Stimulated activated naive CD8-positive, alpha-beta T cell treated with anti-CD3 and anti-CD28 coated beads, Interleukin-15, amount 100 ng/mL, for 72 hours (primary cell): ENCODE data around the gene VARS1.

ENCODE experiments used
- ATAC-seq: fragments of 150-1000 bp; cut with Tn5 transposase; 2 replicates; pipeline ENCODE4 v1.10.0; 2021; ENCODE audit warnings: mild to moderate bottlenecking, moderate library complexity
- DNase-seq, 2 donors: peaks; one replicate each; pipeline ENCODE4 v3.0.0; 2021 to 2022
- H3K27ac Mint-ChIP-seq, 2 donors: one replicate each; pipeline ENCODE4 v1.8.0; 2022; ENCODE audit warnings: mild to moderate bottlenecking in 2 of 2, mixed read lengths in 2 of 2, moderate library complexity in 2 of 2
- H3K27me3 Mint-ChIP-seq: one replicate; pipeline ENCODE4 v1.8.0; 2022; ENCODE audit warnings: mixed read lengths
- H3K4me1 Mint-ChIP-seq: one replicate; pipeline ENCODE4 v1.8.0; 2022; ENCODE audit warnings: mild to moderate bottlenecking, mixed read lengths
- H3K4me3 Mint-ChIP-seq, 2 donors: one replicate each; pipeline ENCODE4 v1.8.0; 2022; ENCODE audit warnings: mild to moderate bottlenecking in 2 of 2, mixed read lengths in 2 of 2, moderate library complexity in 1 of 2
- H3K9me3 Mint-ChIP-seq, 2 donors: one replicate each; pipeline ENCODE4 v1.8.0; 2022; ENCODE audit warnings: mixed read lengths in 2 of 2

Gene VARS1

DNA sequence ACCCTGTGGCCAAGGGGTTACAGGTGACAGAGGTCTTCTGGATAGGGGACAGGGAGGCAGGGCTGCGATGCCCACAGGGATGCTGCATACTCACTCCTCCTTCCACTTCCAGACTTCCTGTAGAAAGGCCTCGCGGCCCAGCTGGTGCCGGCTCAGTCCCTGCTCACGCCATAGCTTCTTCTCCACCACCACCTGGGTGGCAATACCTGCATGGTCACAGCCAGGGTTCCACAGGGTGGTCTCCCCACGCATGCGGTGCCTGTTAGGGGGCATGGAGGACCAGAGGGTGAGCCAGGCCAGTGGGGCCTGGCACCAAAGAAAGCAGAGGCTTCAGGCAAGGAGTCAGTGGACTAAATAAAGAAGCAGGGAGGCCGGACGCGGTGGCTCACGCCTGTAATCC is 10.1 kb downstream of the VARS1 start:
- Mint-ChIP-seq H3K27me3 (no peaks in the 10 kb centered on the region), H3K9me3 (no peaks in the 10 kb centered on the region), H3K4me3 (no peak overlapping the region), H3K27ac (no peak overlapping the region), H3K4me1 (no peaks in the 10 kb centered on the region)
- no peak for ATAC-seq
- DNase-seq, result no peak

DNA sequence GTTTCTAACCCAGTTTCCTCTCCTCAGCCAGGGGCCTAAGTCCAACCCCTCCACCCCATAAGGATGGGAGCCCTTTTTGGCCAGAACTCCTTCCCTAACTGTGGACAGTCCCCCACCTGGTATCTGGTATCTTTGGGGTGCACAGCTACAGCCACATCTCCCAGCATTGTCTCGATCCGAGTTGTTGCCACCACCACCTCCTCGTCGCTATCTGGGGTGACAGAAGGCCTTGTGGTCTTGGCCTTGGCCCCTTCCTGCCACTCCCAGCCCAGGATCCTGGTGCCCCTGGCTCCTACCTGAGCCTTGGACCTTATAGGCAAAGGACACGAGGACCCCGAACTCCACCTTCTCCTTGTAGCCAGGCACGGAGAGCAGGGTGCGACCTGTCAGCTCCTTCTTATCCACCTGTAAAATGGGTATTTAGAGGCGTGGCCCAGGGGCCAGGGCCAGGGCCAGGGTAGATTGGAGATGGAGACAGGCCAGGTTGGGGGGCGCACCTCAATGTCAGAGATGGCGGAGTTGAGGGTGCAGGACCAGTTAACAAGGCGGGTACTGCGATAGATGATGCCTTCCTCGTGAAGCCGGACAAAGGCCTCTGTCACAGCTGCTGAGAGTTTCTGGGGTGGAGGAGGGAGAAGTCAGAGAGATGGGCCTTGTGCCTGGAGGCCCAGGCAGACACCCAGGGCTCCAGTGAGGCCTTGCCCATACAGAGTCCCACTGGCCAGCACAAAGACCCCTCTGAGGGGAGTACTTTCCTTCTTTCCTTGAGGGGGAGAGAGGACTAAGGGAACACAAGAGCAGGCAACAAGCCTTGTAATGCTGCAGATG is 11.2 kb downstream of the VARS1 start:
- no peaks in the 10 kb centered on the region for H3K4me1 Mint-ChIP-seq
- no peaks in the 10 kb centered on the region for H3K27me3 Mint-ChIP-seq
- DNase-seq (no peak), ATAC-seq (no peak)
- H3K4me3 Mint-ChIP-seq, result no peak overlapping the region
- no peak overlapping the region for H3K27ac Mint-ChIP-seq
- H3K9me3 Mint-ChIP-seq, result no peaks in the 10 kb centered on the region

DNA sequence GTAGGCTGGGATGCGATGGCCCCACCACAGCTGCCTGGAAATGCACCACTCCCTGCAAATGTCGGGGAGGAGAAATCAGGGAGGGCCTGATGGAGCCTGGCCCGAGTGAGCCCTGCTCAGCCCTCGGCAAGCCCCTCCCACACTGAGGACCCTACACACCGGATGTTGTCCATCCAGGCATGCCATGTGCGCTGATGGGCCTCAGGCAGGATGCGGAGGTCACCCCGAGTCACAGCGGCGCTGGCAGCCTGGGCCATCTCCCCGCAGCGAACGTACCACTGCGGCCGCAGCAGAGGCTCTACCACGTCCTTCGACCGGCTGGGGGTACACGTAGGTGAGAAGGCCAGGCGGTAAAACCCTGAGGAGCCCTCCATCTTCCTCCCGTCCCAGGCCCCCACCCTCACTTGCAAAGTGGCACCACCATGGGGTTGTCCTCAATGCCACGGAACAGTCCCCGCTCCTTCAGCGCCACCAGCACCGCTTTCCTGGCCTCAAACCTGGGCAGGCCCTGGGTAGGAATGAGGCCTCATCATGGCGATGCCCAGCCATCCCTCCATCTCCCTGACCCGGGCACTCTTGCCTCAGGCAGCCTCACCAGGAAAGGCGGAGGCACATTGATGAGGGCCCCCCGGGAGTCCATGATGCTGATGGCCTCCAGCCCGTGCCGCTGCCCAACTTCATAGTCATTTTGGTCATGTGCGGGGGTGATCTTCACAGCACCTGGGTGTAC is 13.3 kb downstream of the VARS1 start:
- Mint-ChIP-seq H3K27ac (peak overlapping the region in 1 of 2 donors; percentile 48), H3K27me3 (no peaks in the 10 kb centered on the region), H3K9me3 (no peaks in the 10 kb centered on the region), H3K4me1 (peaks cover 8% of the 10 kb centered on the region), H3K4me3 (no peak overlapping the region)
- DNase-seq (no peak), ATAC-seq (no peak)

DNA sequence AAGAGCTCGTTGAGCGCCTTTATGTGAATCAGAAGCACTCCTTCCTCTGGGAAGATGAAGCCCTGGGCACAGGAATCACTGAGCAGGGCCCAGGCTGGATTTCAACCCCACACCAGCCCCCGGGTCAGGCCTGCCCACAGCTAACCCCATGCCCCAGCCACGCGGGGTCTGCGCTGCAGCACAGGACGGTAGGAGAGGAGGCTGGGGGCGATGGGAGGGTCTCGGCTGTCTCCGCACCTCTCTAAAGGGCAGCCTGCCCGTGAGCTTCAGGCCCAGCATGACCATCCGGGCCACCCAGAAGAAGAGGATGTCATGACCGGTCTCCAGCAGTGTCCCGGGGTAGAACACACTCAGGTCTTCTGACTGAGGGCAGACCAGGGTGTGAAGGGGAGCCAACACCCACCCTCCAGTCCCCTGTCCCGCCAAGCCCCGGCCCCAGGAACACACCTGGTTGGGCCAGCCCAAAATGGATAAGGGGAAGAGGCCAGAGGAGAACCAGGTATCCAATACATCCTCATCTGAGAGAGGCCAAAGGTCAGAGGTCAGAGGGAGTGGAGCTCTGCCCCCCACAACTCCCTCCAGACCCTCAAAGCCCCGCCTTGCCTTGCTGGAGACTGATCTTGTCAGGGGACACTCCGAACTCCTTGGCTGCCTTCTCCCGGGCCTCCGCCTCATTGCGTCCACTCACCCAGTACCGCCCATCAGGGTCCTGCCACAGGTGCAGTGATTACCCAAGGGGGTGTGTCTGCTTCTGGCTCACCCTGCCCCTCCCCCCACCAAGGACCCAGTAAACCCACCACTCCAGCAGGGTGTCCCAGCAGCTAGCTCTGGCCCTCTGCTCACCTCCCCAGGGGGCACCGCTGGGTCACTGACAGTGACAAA is 14.1 kb downstream of the VARS1 start:
- Mint-ChIP-seq H3K27ac (no peak overlapping the region), H3K4me3 (no peak overlapping the region), H3K9me3 (no peaks in the 10 kb centered on the region), H3K4me1 (peaks cover 16% of the 10 kb centered on the region), H3K27me3 (no peaks in the 10 kb centered on the region)
- ATAC-seq (no peak), DNase-seq (no peak)

DNA sequence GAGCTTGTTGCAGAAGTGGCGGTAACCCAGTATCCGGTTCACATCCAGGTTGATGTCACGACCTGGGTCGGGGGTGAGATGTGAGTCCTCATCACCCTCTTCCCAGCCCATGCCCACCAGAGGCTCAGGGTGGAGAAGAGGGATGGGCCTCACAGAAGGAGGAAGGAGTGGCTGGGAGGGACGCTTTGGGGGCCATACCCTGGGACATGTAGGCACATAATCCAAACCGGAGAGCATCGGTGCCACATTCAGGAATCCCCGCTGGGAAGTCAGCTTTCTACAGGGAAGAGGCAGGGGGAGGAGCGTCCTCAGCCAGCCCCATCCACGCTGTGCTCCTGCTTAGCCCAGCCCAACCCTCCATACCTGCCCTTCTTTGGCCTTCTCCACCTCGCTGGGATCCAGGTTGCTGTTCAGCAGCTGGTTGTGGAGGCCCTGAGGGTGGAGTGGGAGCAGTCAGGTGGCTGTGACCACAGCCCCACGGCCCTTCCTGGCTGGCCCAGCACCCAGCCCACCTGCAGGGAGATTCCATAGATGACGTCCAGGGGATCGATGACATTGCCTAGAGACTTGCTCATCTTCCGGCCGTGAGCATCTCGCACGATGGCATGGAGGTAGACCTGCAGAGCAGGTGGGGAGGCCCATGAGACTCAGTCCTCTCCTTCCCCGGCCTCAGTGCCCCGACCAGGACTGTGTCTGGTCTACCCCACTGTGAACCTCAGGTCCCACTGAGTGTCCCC is 14.9 kb downstream of the VARS1 start:
- H3K9me3 Mint-ChIP-seq, result no peaks in the 10 kb centered on the region
- no peak overlapping the region for H3K27ac Mint-ChIP-seq
- ATAC-seq, result no peak
- peaks cover 2% of the 10 kb centered on the region for H3K27me3 Mint-ChIP-seq
- H3K4me1 Mint-ChIP-seq, result peaks cover 24% of the 10 kb centered on the region
- no peak overlapping the region for H3K4me3 Mint-ChIP-seq
- DNase-seq, result no peak

DNA sequence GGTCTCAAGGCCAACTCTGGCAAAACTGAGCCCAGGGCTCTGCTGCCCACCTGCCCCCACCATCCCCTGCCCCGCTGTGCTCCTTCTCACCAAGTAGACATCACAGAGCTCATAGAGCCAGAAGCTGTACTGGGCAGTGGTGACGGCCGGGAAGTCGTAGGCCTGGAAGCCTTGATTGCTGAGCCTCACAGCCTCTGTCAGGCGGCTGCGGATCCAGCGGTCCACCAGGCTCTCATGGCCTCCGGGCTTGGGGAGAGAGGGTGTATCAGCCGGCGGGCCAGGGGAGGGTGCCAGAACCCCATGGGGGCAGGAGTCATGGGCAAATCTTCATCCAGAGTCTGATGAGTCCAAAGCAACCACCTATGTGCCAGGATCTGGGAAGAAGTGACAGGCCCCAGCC is 15.6 kb downstream of the VARS1 start:
- H3K27me3 Mint-ChIP-seq, result peaks cover 8% of the 10 kb centered on the region
- DNase-seq, result no peak
- H3K4me3 Mint-ChIP-seq, result no peak overlapping the region
- H3K9me3 Mint-ChIP-seq, result no peaks in the 10 kb centered on the region
- H3K27ac Mint-ChIP-seq, result peak overlapping the region in 1 of 2 donors; percentile 34
- ATAC-seq, result no peak
- H3K4me1 Mint-ChIP-seq, result peaks cover 31% of the 10 kb centered on the region

DNA sequence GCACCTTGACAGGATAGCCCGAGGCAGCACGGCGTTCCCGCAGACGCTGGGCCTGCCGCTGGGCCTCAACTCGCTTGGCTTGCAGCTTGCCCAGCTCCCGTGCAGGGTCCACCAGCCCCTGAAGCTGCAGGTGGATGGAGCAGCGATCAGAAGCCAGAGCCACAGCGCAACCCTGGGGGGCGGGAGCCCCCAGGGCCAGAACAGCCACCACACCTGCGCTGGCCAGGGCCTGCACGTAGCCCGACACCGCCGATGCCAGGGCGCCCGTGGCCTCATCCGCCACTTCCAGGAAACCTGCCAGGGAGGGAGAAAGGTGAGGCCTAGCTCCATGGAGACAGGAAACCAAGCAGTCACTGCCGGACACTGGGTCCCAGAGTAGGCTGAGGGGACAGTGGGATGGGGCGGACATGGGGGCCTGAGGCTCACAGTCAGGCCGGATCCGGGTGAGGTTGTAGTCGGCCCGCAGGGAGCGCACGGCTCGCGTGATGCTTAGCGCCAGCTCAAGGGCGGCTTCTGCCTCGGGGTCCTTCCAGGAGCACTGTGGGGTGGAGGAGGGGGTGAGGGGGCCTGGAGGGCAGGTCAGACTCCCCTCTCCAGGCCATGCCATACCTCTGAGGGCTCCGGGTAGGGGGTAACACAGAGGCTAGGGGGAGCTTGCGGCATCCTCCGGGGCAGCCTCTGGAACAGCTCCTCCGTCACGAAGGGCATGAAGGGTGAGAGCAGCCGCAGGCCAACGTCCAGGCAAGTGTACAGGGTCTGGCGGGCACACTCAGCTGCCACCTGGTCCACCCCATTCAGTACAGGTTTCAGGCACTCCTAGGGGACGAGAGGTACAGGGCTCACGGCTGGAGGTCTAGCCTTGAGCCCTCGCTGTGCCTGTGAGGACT is 16.3 kb downstream of the VARS1 start:
- peaks cover 8% of the 10 kb centered on the region for H3K27me3 Mint-ChIP-seq
- H3K27ac Mint-ChIP-seq, result peak overlapping the region in 1 of 2 donors; percentile 34

DNA sequence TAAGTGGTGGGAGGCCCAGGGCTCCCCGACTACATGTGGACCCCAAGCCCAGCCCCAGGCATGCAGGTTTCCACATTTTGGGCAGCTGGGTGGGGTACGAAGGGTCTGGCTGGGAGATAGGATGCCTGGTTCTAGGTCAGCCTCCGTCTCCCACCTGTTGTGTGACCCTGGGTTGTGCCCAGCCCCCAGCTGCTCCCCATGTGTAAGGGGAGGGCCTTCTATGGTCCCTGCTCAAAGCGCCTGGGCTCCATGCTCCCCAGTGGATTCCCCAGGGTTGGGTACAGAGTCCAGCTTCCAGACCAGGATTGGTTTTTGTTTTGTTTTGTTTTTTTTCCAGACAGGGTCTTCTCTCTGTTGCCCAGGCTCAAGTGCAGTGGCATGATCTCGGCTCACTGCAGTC is 17.4 kb downstream of the VARS1 start:
- DNase-seq, result no peak
- Mint-ChIP-seq H3K4me3 (no peak overlapping the region), H3K4me1 (peaks cover 46% of the 10 kb centered on the region), H3K9me3 (no peaks in the 10 kb centered on the region), H3K27ac (peak overlapping the region in 1 of 2 donors; percentile 34), H3K27me3 (peaks cover 8% of the 10 kb centered on the region)
- ATAC-seq, result no peak

More for the DNA sequence above, 16.3 kb downstream of the VARS1 start:
- no peak for DNase-seq
- Mint-ChIP-seq H3K4me3 (no peak overlapping the region), H3K4me1 (peaks cover 35% of the 10 kb centered on the region), H3K9me3 (no peaks in the 10 kb centered on the region)
- ATAC-seq, result no peak

DNA sequence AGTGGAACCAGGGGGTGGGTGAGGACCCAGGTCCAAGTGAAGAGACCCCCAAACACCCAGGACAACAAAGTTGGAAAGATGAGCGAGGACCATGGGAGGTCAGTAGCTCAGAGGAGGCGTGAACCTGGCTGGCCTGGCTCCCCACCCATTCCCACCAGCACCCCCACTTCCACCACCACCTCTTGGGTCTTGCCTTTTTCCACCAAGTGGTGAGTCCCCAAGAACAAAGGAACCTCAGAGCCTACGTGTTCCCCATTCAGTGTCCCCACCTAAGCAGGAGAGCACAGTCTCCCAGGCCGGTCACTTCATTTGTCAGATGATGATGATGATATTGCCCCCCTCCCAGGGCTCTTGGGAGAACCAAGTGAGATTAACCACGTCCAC is 17.9 kb downstream of the VARS1 start:
- Mint-ChIP-seq H3K4me3 (peak overlapping the region in 1 of 2 donors; percentile 13), H3K27me3 (peaks cover 8% of the 10 kb centered on the region), H3K4me1 (peaks cover 51% of the 10 kb centered on the region), H3K9me3 (no peaks in the 10 kb centered on the region), H3K27ac (peak overlapping the region in 1 of 2 donors; percentile 38)
- DNase-seq (no peak), ATAC-seq (no peak)

DNA sequence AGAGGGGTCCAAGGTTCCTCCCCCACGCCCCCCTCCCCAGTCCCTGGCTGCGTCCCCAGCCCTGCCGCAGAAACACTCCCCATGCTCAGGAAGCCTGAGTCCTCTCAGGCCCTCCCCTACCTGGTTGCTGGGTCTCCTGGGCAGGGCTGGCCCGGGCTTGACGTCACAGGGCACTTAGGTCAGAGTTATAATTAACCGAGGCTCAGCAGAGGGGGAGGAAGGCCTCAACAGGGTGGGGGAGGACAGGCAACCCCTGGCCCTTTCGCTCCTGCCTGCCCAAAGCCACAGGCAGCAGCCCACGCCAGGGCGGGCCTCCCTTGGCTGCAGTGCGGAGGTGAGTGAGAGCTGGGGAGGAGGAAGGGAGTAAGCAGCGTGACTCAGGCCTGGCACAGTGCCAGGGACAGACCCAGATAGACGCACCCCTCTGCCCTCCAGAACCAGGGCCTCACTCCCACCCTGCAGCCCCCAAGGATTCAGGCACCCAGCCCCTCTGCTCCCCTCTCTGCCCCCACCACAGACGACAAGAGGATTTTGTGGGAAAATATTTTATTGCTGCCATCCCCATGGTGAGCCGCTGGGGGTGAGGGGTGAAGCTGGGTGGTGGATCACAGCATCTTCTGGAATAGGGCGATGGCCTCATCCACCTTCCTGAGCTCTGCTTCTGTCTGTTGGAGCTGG is 18.4 kb downstream of the VARS1 start, which contains the start of gene VWA7:
TSS of gene VWA7 (minus strand) at position 340 of the 678 bp plus-strand sequence. CDS start 549 bp downstream, outside the sequence.
- Mint-ChIP-seq H3K4me3 (peak within 1 kb of the TSS; percentile 71 to 84), H3K27ac (peak within 1 kb of the TSS; percentile 49 to 95), H3K9me3 (no peaks in the 10 kb centered on the region), H3K27me3 (peaks cover 8% of the 10 kb centered on the region), H3K4me1 (peaks cover 54% of the 10 kb centered on the region)
- ATAC-seq, result peak; percentile 96
- peak; percentile 78 to 91 for DNase-seq

DNA sequence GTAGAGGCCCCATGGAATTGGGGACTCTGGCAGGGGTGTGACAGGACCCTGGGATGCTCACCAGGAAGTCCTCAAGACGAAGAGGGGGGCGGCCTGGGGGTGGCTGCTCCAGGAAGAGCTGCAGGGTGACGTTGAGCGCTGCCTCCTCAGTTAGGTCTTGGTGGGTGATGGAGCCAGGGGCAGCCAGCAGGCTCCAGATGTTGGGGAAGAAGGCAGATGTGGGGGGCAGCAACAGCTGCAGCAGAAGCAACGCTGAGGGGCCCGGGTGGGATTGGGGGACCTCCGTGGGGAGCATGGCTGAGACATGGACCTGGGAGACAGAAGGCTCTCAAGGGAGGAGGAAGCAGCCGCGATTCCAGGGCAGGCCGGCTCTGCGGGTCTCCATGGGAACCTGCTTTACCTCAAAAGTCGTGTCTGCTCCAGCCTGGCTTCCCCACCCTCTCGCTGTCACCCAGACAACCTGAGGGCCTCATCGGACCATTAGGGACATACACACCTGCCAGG is 19.0 kb downstream of the VARS1 start:
- peak; percentile 24 for ATAC-seq
- peak overlapping the region; percentile 71 to 84 for H3K4me3 Mint-ChIP-seq

DNA sequence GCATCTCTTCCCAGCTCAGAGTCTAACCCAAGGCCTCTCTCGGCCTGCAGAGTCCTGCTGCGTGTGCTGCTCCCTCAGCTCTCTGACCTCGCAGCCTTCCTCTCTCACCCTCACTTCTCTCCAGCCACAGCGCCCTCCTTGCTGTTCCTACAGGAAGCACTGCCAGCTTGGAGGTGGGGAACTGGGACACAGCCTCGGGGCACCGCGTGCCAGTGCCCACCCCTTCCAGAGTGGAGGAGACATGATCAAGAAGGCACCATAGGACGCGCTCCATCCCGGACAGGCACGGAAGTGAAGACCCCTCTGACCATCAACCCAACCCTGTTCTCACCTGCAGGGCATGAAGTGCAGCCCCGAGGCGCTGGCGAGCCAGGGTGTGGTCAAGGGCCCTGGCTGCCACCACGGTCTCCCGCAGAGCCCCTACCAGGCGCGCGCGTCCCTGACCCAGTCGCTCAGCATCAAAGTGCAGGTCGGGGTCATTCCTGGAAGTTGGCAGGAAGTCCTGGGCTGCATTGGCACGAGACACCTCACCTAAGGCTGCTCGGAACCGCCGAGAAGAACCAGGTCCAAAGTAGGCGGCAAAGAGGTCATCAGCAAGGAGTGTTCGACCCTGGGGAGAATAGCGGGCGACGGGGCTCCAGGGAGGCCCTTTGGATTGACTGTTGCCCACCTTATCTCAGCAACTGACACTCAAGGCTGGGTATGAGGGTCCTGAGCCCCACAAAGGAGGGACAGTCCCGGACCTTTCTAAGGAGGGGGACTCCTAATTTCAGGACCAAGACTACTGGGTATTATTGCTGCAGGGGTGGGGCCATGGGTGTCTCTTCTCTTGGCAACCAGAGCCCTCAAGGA is 19.7 kb downstream of the VARS1 start:
- Mint-ChIP-seq H3K4me1 (peaks cover 61% of the 10 kb centered on the region), H3K27ac (peak overlapping the region; percentile 49 to 91)

More for the DNA sequence above, 19.0 kb downstream of the VARS1 start:
- peak overlapping the region; percentile 49 to 91 for H3K27ac Mint-ChIP-seq
- H3K27me3 Mint-ChIP-seq, result peaks cover 8% of the 10 kb centered on the region
- no peak for DNase-seq
- H3K9me3 Mint-ChIP-seq, result no peaks in the 10 kb centered on the region
- peaks cover 56% of the 10 kb centered on the region for H3K4me1 Mint-ChIP-seq

DNA sequence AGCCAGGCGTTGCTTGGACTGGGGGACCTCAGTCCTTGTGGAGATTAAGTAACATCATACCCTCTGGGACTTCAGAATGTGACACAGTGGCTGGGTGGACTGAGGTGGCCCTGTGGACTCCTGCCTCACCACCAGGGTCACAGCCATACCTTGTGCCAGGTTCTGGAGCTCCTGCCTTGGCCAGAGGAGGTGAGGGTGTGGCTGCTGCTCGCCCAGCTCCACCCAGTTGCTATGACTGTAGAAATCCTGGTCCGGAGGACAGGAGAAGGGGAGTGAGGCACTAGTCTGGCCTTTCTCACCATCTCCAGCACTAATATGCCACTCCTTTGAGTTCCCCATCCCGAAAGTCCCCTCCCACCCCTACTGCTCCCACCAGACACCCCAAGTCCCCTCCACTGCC is 20.4 kb downstream of the VARS1 start:
- no peak overlapping the region for H3K4me3 Mint-ChIP-seq
- no peaks in the 10 kb centered on the region for H3K9me3 Mint-ChIP-seq
- no peak overlapping the region for H3K27ac Mint-ChIP-seq
- peaks cover 8% of the 10 kb centered on the region for H3K27me3 Mint-ChIP-seq
- ATAC-seq, result no peak
- H3K4me1 Mint-ChIP-seq, result peaks cover 61% of the 10 kb centered on the region
- no peak for DNase-seq

More for the DNA sequence above, 19.7 kb downstream of the VARS1 start:
- ATAC-seq (no peak), DNase-seq (no peak)
- Mint-ChIP-seq H3K4me3 (peak overlapping the region; percentile 71 to 84), H3K9me3 (no peaks in the 10 kb centered on the region), H3K27me3 (peaks cover 8% of the 10 kb centered on the region)
